Esophagus muscularis mucosa (tissue), 4 donors: Measurements from ENCODE around the gene EIF3CL. TPM values are rescaled to one million over a fixed set of nuclear protein-coding genes. Genes with fewer than 3 reads are reported as not detected.
"Not testable (repeated sequence)": the region's sequence is repeated elsewhere in the genome, so short reads cannot be mapped to it uniquely, and the experiment has no call there.

Experiments used
- DNase-seq: peaks from one replicate; pipeline ENCODE4 v3.0.0-alpha.2; 2017; ENCODE audit errors: extremely low spot score
- H3K27ac ChIP-seq, 4 donors: fragments of 200-600 bp; sonication (generic); replicated peaks in 1 of 4; 1 replicate in 3 of 4; 2 replicates in 1 of 4; pipeline ENCODE4 v1.5.1; 2016 to 2019; ENCODE audit warnings: mild to moderate bottlenecking in 1 of 4
- H3K27me3 ChIP-seq, 4 donors: fragments of 200-600 bp; sonication (generic); one replicate each; pipeline versions ENCODE4 v1.5.1 to v1.6.0; 2016 to 2019
- H3K36me3 ChIP-seq, 4 donors: fragments of 200-600 bp; sonication (generic); one replicate each; pipeline ENCODE4 v1.5.1; 2016 to 2019
- H3K4me1 ChIP-seq, 4 donors: fragments of 200-600 bp; sonication (generic); one replicate each; pipeline ENCODE4 v1.5.1; 2016 to 2019
- H3K4me3 ChIP-seq, 4 donors: fragments of 200-600 bp; sonication (generic); 1 replicate in 2 of 4; 2 replicates in 2 of 4; pipeline ENCODE4 v1.5.1; 2016 to 2019; ENCODE audit warnings: mild to moderate bottlenecking in 4 of 4, moderate library complexity in 1 of 4
- H3K9me3 ChIP-seq, 4 donors: fragments of 200-600 bp; sonication (generic); 1 replicate in 3 of 4; 2 replicates in 1 of 4; pipeline ENCODE4 v1.5.1; 2016 to 2019
- CTCF ChIP-seq, 3 experiments: fragments of 200-600 bp in 2 of 3; fragments of 450-650 bp in 1 of 3; sonication (generic) in 2 of 3; IDR thresholded peaks; one replicate each; pipeline ENCODE4 v1.5.1; 2017 to 2019; ENCODE audit warnings: antibody characterized with exemption in 3 of 3, mild to moderate bottlenecking in 2 of 3, moderate library complexity in 1 of 3
- WGBS: methylation state at CpG from one replicate; pipeline ENCODE4 v1.1.5; 2018; 5-methylcytosine and 5-hydroxymethylcytosine counted together
- intact Hi-C: fragments of 100-400 bp; cut with DNase I; formaldehyde crosslinking; loops from one replicate; pipeline ENCODE4 v1.15.1; 2023
- total RNA-seq, 4 donors: library from RNA; depleted of rRNA; stranded (reverse); fragments of >200 nt; gene quantifications; one replicate each; pipeline versions ENCODE4 v1.1.0 to v1.2.1, GENCODE V29; 2016

Gene EIF3CL
- total RNA-seq, 4 donors from 2014 or later, result 113 to 225 (median 116) TPM

GRCh38 chr16:28392054-28392453 is 11.6 kb downstream of the EIF3CL start:
- WGBS, result no CpG with 5 or more reads among the region's 5 CpGs
- DNase-seq, H3K4me1 ChIP-seq, H3K27me3 ChIP-seq, H3K9me3 ChIP-seq, H3K36me3 ChIP-seq, H3K4me3 ChIP-seq, intact Hi-C loops, H3K27ac ChIP-seq: not testable (repeated sequence)

- H3K4me3 ChIP-seq, intact Hi-C loops, H3K27ac ChIP-seq, H3K9me3 ChIP-seq, DNase-seq, H3K36me3 ChIP-seq, H3K4me1 ChIP-seq, H3K27me3 ChIP-seq: not testable (repeated sequence)
- 100% methylated on average over 1 of the region's 10 CpGs for WGBS
Measured at GRCh38 chr16:28382177-28382867, 21.3 kb downstream of the EIF3CL start.

GRCh38 chr16:28377822-28378221 is 25.8 kb downstream of the EIF3CL start:
- H3K9me3 ChIP-seq, H3K4me1 ChIP-seq, H3K4me3 ChIP-seq, H3K27ac ChIP-seq, DNase-seq, H3K36me3 ChIP-seq, H3K27me3 ChIP-seq, intact Hi-C loops: not testable (repeated sequence)
- 88% methylated on average over 6 of the region's 10 CpGs for WGBS

DNA sequence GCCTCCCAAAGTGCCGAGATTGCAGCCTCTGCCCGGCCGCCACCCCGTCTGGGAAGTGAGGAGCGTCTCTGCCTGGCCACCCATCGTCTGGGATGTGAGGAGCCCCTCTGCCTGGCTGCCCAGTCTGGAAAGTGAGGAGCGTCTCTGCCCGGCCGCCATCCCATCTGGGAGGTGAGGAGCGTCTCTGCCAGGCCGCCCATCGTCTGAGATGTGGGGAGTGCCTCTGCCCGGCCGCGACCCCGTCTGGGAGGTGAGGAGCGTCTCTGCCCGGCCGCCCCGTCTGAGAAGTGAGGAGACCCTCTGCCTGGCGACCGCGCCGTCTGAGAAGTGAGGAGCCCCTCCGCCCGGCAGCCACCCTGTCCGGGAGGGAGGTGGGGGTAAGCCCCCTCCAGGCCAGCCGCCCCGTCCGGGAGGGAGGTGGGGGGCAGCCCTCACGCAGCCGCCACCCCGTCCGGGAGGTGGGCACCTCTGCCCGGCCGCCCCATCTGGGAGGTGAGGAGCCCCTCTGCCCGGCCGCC is 26.5 kb downstream of the EIF3CL start:
- 93% methylated on average over 28 of the region's 38 CpGs for WGBS
- intact Hi-C loops, DNase-seq, H3K27ac ChIP-seq, H3K9me3 ChIP-seq, H3K36me3 ChIP-seq, H3K4me3 ChIP-seq, H3K4me1 ChIP-seq, H3K27me3 ChIP-seq: not testable (repeated sequence)

DNA sequence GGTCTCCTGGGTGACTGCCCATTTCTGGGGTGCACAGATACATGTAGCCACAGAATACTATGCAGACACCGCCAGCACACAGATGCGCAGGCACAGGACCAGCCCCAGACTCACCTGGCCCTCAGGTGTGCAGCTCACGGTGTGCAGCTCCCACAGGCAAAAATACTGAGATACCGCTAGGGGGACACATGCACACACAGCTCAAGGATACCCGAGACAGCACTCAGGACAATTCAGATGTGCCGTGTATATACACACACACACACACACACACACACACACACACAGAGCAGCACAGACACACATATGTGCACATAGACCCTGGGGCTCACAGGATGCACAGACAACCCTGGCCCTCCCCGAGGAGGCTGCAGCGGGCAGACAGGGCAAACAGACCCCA is 28.5 kb downstream of the EIF3CL start:
- H3K36me3 ChIP-seq, intact Hi-C loops, H3K4me3 ChIP-seq, H3K27me3 ChIP-seq, DNase-seq, H3K9me3 ChIP-seq, H3K27ac ChIP-seq, H3K4me1 ChIP-seq: not testable (repeated sequence)
- 10% methylated on average over 2 of the region's 8 CpGs for WGBS

GRCh38 chr16:28374281-28374680 is 29.4 kb downstream of the EIF3CL start:
- DNase-seq, H3K4me1 ChIP-seq, H3K27me3 ChIP-seq, H3K4me3 ChIP-seq, H3K9me3 ChIP-seq, intact Hi-C loops, H3K36me3 ChIP-seq, H3K27ac ChIP-seq: not testable (repeated sequence)
- WGBS, result no CpG with 5 or more reads among the region's 25 CpGs

DNA sequence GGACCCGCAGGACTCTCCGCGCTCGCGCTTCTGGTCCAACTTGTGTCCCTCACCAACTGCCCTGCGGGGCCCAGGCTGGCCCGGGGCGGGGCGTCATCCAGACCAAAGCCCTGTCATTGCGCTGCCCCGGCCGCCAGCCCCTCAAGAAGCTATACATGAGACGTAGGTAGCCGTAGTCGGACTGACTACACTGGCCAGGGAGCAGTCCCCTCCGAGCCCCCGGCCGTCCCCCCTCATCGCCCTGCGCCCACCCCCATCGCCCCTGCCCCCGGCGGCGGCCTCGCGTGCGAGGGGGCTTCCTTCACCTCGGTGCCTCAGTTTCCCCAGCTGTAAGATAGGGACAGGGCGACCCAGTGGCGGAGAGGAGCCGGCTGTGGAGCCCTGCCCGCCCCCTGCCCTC is 35.7 kb downstream of the EIF3CL start:
- H3K36me3 ChIP-seq, H3K4me1 ChIP-seq, intact Hi-C loops, H3K4me3 ChIP-seq, H3K9me3 ChIP-seq, H3K27ac ChIP-seq, H3K27me3 ChIP-seq: not testable (repeated sequence)
- WGBS, result no CpG with 5 or more reads among the region's 32 CpGs
- peak; percentile 24 for DNase-seq

GRCh38 chr16:28364268-28365173 is 39.1 kb downstream of the EIF3CL start:
- no CpG with 5 or more reads among the region's 75 CpGs for WGBS
- TF ChIP-seq CTCF (IDR thresholded peaks at IDR 0.05), result peak in 1 of 3 experiments; percentile 18
- DNase-seq, intact Hi-C loops, H3K27ac ChIP-seq, H3K36me3 ChIP-seq, H3K4me1 ChIP-seq, H3K9me3 ChIP-seq, H3K27me3 ChIP-seq: not testable (repeated sequence)
- H3K4me3 ChIP-seq, result peak overlapping the region in 1 of 4 donors; percentile 27

DNA sequence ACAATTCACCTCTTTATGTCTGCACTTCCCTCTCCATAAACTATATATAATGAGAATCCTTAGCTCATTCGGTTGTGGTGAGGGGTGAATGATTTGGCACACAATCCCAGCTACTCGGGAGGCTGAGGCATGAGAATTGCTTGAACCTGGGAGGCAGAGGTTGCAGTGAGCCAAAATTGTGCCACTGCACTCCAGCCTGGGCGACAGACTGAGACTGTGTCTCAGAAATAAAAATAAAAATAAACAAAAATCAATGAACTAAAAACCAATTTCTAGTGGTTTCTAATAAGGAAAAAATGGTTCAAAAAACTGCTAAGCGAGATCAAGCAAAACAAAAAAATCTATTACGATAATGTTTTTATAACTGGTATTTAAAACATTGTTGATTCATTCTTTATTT is 40.2 kb downstream of the EIF3CL start, which contains the start of gene NPIPB6:
TSS of gene NPIPB6 (minus strand) at position 101 of the 400 bp plus-strand sequence. CDS start 686 bp downstream, outside the sequence.
- intact Hi-C loops, H3K36me3 ChIP-seq, H3K4me1 ChIP-seq, H3K27me3 ChIP-seq, H3K4me3 ChIP-seq, H3K27ac ChIP-seq, H3K9me3 ChIP-seq, DNase-seq: not testable (repeated sequence)
- no CpG with 5 or more reads among the region's 5 CpGs for WGBS

- DNase-seq, result peak; percentile 4
- intact Hi-C loops, H3K36me3 ChIP-seq, H3K27me3 ChIP-seq, H3K4me3 ChIP-seq, H3K4me1 ChIP-seq, H3K9me3 ChIP-seq, H3K27ac ChIP-seq: not testable (repeated sequence)
- WGBS, result no CpG with 5 or more reads among the region's 5 CpGs
Measured at GRCh38 chr16:28362600-28362999, 41.0 kb downstream of the EIF3CL start.

- H3K4me1 ChIP-seq, intact Hi-C loops: not testable (repeated sequence)
Measured at GRCh38 chr16:28338230-28338629, 65.4 kb downstream of the EIF3CL start.

More at GRCh38 chr16:28338230-28338629, 65.4 kb downstream of the EIF3CL start:
- DNase-seq, H3K27ac ChIP-seq, H3K27me3 ChIP-seq, H3K9me3 ChIP-seq, H3K36me3 ChIP-seq, H3K4me3 ChIP-seq: not testable (repeated sequence)
- WGBS, result 88% methylated on average over 6 of the region's 6 CpGs
